Smooth muscle cell (in vitro differentiated cells): ENCODE measurements around the gene CBX4. TPM values are rescaled to one million over a fixed set of nuclear protein-coding genes. Genes with fewer than 3 reads are reported as not detected.

Experiments used
- DNase-seq: peaks from one replicate; lab custom pipeline; 2025; ENCODE audit not compliant: unreplicated experiment; lab: John Stamatoyannopoulos, UW
- H2AFZ ChIP-seq: fragments of 200-600 bp; sonication (generic); 2 replicates; pipeline ENCODE4 v1.6.0; 2016; ENCODE audit warnings: antibody characterized with exemption, low read depth, mild to moderate bottlenecking
- H3F3A ChIP-seq: fragments of 200-600 bp; sonication (generic); 2 replicates; pipeline ENCODE4 v1.6.0; 2017; ENCODE audit warnings: antibody characterized with exemption, low read depth
- H3K27ac ChIP-seq: fragments of 200-600 bp; sonication (generic); 2 replicates; pipeline ENCODE4 v1.5.1; 2016; ENCODE audit warnings: low read depth, mild to moderate bottlenecking
- H3K27me3 ChIP-seq: fragments of 200-600 bp; sonication (generic); 2 replicates; pipeline ENCODE4 v1.6.1; 2016; ENCODE audit warnings: low read depth, mild to moderate bottlenecking
- H3K36me3 ChIP-seq: fragments of 200-600 bp; sonication (generic); 2 replicates; pipeline ENCODE4 v1.5.1; 2016; ENCODE audit warnings: low read depth
- H3K4me1 ChIP-seq: fragments of 200-600 bp; sonication (generic); 2 replicates; pipeline ENCODE4 v1.5.1; 2016; ENCODE audit warnings: low read depth
- H3K4me2 ChIP-seq: fragments of 200-600 bp; sonication (generic); 2 replicates; pipeline ENCODE4 v1.6.0; 2016; ENCODE audit warnings: mild to moderate bottlenecking
- H3K4me3 ChIP-seq: fragments of 200-600 bp; sonication (generic); 2 replicates; pipeline ENCODE4 v1.5.1; 2016; ENCODE audit warnings: mild to moderate bottlenecking
- H3K79me2 ChIP-seq: fragments of 200-600 bp; sonication (generic); 2 replicates; pipeline ENCODE4 v1.6.0; 2016; ENCODE audit warnings: low read depth, mild to moderate bottlenecking
- H3K9ac ChIP-seq: fragments of 200-600 bp; sonication (generic); 2 replicates; pipeline ENCODE4 v1.6.0; 2016; ENCODE audit warnings: low read depth
- H3K9me3 ChIP-seq: fragments of 200-600 bp; sonication (generic); replicated peaks from 2 replicates; pipeline ENCODE4 v1.5.1; 2016; ENCODE audit warnings: low read depth
- H4K20me1 ChIP-seq: fragments of 200-600 bp; sonication (generic); 2 replicates; pipeline ENCODE4 v1.6.0; 2016; ENCODE audit warnings: low read depth
- WGBS: methylation state at CpG from one replicate; pipeline ENCODE4 v1.1.7; 2016; ENCODE audit warnings: low lambda C conversion rate; 5-methylcytosine and 5-hydroxymethylcytosine counted together
- polyA plus RNA-seq: library from polyadenylated mRNA; unstranded; fragments of >200 nt; fragmentation: Nextera tagmentation; extraction: Ambion mirVana; gene quantifications from 2 replicates; pipeline ENCODE4 v1.2.1, GENCODE V29; 2016
- total RNA-seq: library from RNA; depleted of rRNA; stranded (reverse); fragments of >200 nt; gene quantifications from 2 replicates; pipeline ENCODE4 v1.2.3, GENCODE V29; 2014
- TF ChIP-seq, protein P1 (sequence below): fragments of 200-600 bp; sonication (generic); IDR thresholded peaks from 2 replicates; pipeline ENCODE4 v1.5.1; 2017; ENCODE audit warnings: borderline replicate concordance, mild to moderate bottlenecking, antibody characterized with exemption; ENCODE audit not compliant: insufficient read depth, poor library complexity, severe bottlenecking

The CBX4 gene
- 17.3 and 17.4 TPM in 2 replicates for total RNA-seq
- 44.6 and 47.2 TPM in 2 replicates for polyA plus RNA-seq

DNA sequence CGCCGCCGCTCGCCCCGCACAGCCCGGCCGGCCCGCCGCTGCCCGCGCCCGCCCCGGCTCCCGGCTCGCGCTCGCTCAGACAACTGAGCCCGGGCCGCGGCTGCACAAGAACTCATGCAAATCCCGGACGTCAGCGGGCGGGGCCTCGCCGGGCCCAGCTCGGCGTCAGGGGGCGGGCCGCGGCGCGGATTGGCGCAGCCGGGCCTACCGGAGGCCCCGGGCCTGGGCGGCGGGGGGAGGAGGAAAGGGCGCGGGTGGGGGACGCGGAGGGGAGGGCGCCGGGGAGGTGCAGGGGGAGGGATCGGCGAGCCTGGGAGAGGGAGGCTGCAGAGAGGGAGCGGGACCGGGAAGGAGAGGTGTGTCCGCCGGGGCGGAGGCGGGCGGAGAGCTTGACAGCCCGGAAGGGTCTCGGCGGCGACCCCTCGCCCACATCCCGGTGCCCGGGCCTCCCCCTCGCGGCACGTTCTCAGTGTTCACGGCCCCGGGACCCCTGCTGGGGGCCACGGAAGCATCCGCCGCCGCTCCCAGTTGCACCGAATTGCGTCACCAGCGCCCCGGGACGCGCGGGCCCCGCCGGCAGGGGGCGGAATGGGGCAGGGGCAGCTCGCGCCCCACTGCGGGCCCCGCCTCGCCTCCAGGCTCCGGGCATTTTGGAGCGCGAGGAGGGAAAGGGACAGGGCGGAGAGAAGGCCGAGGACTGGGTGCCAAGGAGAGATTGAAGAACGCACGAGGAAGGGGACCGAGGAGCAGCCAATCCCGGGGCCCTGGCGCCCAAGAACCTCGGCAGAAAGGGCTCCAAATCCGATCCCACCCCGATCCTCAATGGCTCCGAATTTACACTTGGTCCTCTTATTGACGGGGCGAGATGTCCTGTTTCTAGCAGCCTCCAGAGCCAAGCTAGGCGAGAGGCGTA is at the start of gene CBX4:
Gene CBX4, minus strand, starts transcription at position 85 of the 913 bp plus-strand sequence. CDS start 189 bp downstream, outside the sequence.
- Histone ChIP-seq H3F3A (peaks cover 20% of the 10 kb centered on the region), H3K9me3 (no peaks in the 10 kb centered on the region), H3K79me2 (peaks cover 26% of the 10 kb centered on the region), H3K27me3 (peaks cover 35% of the 10 kb centered on the region), H4K20me1 (peaks cover 40% of the 10 kb centered on the region), H3K4me3 (peak within 1 kb of the TSS; percentile 66), H3K4me2 (peak within 1 kb of the TSS; percentile 100), H2AFZ (peak within 1 kb of the TSS; percentile 34), H3K9ac (peak within 1 kb of the TSS; percentile 49), H3K27ac (peak within 1 kb of the TSS; percentile 56), H3K4me1 (peaks cover 50% of the 10 kb centered on the region), H3K36me3 (no peaks in the 10 kb centered on the region)
- WGBS: 7% methylated on average over 34 of the region's 103 CpGs
- DNase-seq: peak; percentile 84
- TF ChIP-seq, protein P1, sequence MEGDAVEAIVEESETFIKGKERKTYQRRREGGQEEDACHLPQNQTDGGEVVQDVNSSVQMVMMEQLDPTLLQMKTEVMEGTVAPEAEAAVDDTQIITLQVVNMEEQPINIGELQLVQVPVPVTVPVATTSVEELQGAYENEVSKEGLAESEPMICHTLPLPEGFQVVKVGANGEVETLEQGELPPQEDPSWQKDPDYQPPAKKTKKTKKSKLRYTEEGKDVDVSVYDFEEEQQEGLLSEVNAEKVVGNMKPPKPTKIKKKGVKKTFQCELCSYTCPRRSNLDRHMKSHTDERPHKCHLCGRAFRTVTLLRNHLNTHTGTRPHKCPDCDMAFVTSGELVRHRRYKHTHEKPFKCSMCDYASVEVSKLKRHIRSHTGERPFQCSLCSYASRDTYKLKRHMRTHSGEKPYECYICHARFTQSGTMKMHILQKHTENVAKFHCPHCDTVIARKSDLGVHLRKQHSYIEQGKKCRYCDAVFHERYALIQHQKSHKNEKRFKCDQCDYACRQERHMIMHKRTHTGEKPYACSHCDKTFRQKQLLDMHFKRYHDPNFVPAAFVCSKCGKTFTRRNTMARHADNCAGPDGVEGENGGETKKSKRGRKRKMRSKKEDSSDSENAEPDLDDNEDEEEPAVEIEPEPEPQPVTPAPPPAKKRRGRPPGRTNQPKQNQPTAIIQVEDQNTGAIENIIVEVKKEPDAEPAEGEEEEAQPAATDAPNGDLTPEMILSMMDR: peak; percentile 77

- no peaks in the 10 kb centered on the region for H3K4me1 ChIP-seq
These were observed 48.8 kb upstream of the CBX4 start for GRCh38 chr17:79888009-79888540.

DNA sequence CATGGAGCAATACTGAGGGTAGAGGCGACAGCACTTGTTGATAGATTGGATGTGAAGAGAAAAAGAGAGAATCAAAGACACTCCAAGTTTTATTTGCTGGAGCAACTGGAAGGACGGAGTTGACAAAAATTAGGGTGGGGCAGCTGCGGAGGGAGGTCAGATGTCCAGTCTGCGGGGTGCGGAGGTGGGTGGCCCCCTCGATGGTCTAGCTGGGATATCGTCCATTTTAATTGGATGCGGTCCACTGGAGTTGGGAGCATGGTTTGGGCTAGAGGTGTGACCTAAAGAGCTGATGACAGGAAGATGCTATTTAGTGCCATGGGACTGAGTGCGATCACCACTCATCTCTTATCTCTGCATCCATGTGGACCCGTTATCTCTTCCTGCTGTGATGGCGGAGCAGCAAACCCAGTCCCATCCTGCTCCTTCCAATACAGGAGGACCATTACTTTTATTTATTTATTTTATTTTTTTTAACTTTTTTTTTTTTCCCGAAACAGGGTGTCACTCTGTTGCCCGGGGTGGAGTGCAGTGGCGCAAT is 48.3 kb upstream of the CBX4 start:
- Histone ChIP-seq H3F3A (no peaks in the 10 kb centered on the region), H3K27me3 (peaks cover 13% of the 10 kb centered on the region), H3K36me3 (no peaks in the 10 kb centered on the region), H4K20me1 (no peaks in the 10 kb centered on the region), H3K27ac (no peak overlapping the region), H3K4me2 (no peak overlapping the region), H3K9ac (no peak overlapping the region), H3K79me2 (no peaks in the 10 kb centered on the region), H2AFZ (no peak overlapping the region), H3K4me1 (no peaks in the 10 kb centered on the region), H3K9me3 (no peaks in the 10 kb centered on the region), H3K4me3 (no peak overlapping the region)
- 87% methylated on average over 14 of the region's 14 CpGs for WGBS
- TF ChIP-seq, protein P1: no peak
- DNase-seq: no peak

More at GRCh38 chr17:79888009-79888540, 48.8 kb upstream of the CBX4 start:
- TF ChIP-seq, protein P1: no peak
- no peaks in the 10 kb centered on the region for H3F3A ChIP-seq
- H3K27ac ChIP-seq: no peak overlapping the region
- no peaks in the 10 kb centered on the region for H3K9me3 ChIP-seq
- H3K4me2 ChIP-seq: no peak overlapping the region
- no peaks in the 10 kb centered on the region for H3K79me2 ChIP-seq
- peaks cover 7% of the 10 kb centered on the region for H3K27me3 ChIP-seq
- H3K36me3 ChIP-seq: no peaks in the 10 kb centered on the region
- no peaks in the 10 kb centered on the region for H4K20me1 ChIP-seq
- no peak overlapping the region for H3K9ac ChIP-seq
- no peak overlapping the region for H3K4me3 ChIP-seq
- WGBS: 92% methylated on average over 15 of the region's 17 CpGs
- H2AFZ ChIP-seq: no peak overlapping the region
- no peak for DNase-seq
